Activated CD8-positive, alpha-beta memory T cell treated with anti-CD3 and anti-CD28 coated beads, Interleukin-2, amount 50 U/mL, for 24 hours (primary cell): Measurements from ENCODE around the gene TMCC3.

Experiments used
- DNase-seq: peaks from one replicate; pipeline ENCODE4 v3.0.0-alpha.2; 2020; ENCODE audit errors: extremely low read depth

The TMCC3 gene

GRCh38 chr12:94534774-94535509, 115.4 kb downstream of the TMCC3 start:
- no peak for DNase-seq

- DNase-seq: no peak
Measured at GRCh38 chr12:94534278-94534677, 116.1 kb downstream of the TMCC3 start.

- DNase-seq: peak; percentile 47
Measured at GRCh38 chr12:94532490-94533422, 117.6 kb downstream of the TMCC3 start.

- no peak for DNase-seq
Measured at GRCh38 chr12:94531196-94531720, 119.1 kb downstream of the TMCC3 start.

GRCh38 chr12:94525951-94526350, 124.4 kb downstream of the TMCC3 start:
- no peak for DNase-seq
